Right lobe of liver (tissue), 6 donors: ENCODE results near the gene RALGAPA2. TPM values are rescaled to one million over a fixed set of nuclear protein-coding genes. Genes with fewer than 3 reads are reported as not detected.

Experiments used
- ATAC-seq, 4 donors: fragments of 200-7000 bp; cut with Tn5 transposase; one replicate each; pipeline ENCODE4 v1.9.1; 2020; ENCODE audit warnings: mild to moderate bottlenecking in 4 of 4, moderate library complexity in 4 of 4
- DNase-seq, 3 donors: peaks; one replicate each; pipeline ENCODE4 v3.0.0-alpha.2; 2020
- H3K27ac ChIP-seq, 3 donors: fragments of 200-600 bp; one replicate each; pipeline ENCODE4 v1.8.0; 2022
- H3K27me3 ChIP-seq, 2 donors: fragments of 200-600 bp; one replicate each; pipeline ENCODE4 v1.8.0; 2022
- H3K36me3 ChIP-seq, 4 donors: fragments of 200-600 bp; sonication (generic) in 1 of 4; one replicate each; pipeline versions ENCODE4 v1.5.1 to v1.8.0; 2017 to 2022; ENCODE audit warnings: control low read depth in 1 of 4
- H3K4me1 ChIP-seq, 4 donors: fragments of 200-600 bp; sonication (generic) in 1 of 4; one replicate each; pipeline versions ENCODE4 v1.5.1 to v1.8.0; 2017 to 2022; ENCODE audit warnings: control low read depth in 1 of 4
- H3K4me3 ChIP-seq, 3 donors: fragments of 200-600 bp; one replicate each; pipeline ENCODE4 v1.8.0; 2022
- H3K9me3 ChIP-seq, 4 donors: fragments of 200-600 bp; sonication (generic) in 1 of 4; one replicate each; pipeline versions ENCODE4 v1.5.1 to v1.8.0; 2017 to 2022; ENCODE audit warnings: control low read depth in 1 of 4
- POLR2A ChIP-seq: fragments of 450-650 bp; IDR thresholded peaks from one replicate; pipeline ENCODE4 v1.6.1; 2017; ENCODE audit warnings: antibody characterized with exemption, mild to moderate bottlenecking
- WGBS: methylation state at CpG from one replicate; pipeline ENCODE4 v1.1.6; 2018; ENCODE audit warnings: low coverage, low lambda C conversion rate; ENCODE audit not compliant: insufficient coverage; ENCODE audit errors: missing lambda C conversion rate; 5-methylcytosine and 5-hydroxymethylcytosine counted together
- intact Hi-C, 2 donors: fragments of 100-400 bp; cut with DNase I; formaldehyde crosslinking; loops; one replicate each; pipeline versions ENCODE4 v1.11.2 to v1.14.1; 2022
- total RNA-seq, 6 experiments: library from RNA; depleted of rRNA in 2 of 6; stranded (reverse); fragments of >200 nt in 2 of 6; fragmentation: NEBNext Ultra II Directional in 3 of 6; extraction: Animal tissue kit (Norgen Biotek cat#: 25700) in 3 of 6; gene quantifications; one replicate each; pipeline versions ENCODE4 v1.1.0 to v1.2.4, GENCODE V29; 2016 to 2023
- TF ChIP-seq, protein P1 (sequence below), 4 donors: fragments of 200-600 bp in 3 of 4; fragments of 450-650 bp in 1 of 4; IDR thresholded peaks; one replicate each; pipeline versions ENCODE4 v1.5.1 to v1.8.0; 2016 to 2022; ENCODE audit warnings: antibody characterized with exemption in 4 of 4, mild to moderate bottlenecking in 2 of 4
- donor health status: DM: no; HTN: yes; CAD: no.
- donor health status: DM: no; HTN: no; CAD: no.
- donor health status: DM: no; HTN: no; CAD: no.
- donor health status: DM: no; HTN: yes; CAD: no.
- donor health status: DM: no; HTN: yes; CAD: no.

Gene RALGAPA2
- total RNA-seq, 6 experiments from 2014 or later, result 38.3 to 76.7 (median 62.7) TPM

DNA sequence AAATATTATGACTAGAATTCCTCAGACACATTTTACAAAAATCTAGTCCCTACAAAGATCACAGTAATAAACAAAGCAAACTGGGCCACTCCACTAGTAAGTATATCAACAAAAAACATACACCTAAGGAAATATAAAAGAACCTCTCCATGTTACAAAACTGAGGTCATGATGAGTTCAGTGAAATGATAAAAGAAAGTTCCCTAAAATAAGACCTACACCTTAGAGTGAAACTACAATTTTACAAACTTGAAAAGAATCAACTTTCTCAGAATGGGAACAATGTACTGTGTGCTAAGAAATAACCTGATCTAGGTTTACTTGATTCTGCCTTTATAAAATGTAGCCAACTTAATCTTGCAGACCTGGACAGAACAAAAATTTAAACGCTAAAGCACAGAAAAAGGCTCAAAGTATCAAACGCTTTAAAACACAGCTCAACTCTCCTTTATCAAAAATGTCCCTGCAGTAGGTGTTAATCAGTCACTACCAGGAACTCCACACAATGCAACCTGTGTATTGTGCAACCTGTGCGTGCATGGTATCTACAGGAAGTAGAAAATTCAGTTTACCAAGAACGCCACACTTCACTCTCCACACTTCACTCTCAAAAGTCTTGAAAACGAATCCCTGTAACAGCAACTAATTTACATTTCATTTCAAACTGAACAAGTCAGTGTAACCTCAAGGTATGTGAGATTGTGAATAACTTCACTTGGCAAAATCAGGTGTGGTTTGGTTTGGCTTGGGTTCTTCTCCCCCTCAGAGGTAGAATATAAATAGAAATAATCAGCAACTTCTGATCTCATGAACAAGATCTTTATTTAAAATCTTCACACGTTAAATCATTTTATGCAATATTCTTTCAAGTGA lies 1.8 kb downstream of the RALGAPA2 start:
- no peaks in the 10 kb centered on the region for H3K9me3 ChIP-seq
- TF ChIP-seq, protein P1, sequence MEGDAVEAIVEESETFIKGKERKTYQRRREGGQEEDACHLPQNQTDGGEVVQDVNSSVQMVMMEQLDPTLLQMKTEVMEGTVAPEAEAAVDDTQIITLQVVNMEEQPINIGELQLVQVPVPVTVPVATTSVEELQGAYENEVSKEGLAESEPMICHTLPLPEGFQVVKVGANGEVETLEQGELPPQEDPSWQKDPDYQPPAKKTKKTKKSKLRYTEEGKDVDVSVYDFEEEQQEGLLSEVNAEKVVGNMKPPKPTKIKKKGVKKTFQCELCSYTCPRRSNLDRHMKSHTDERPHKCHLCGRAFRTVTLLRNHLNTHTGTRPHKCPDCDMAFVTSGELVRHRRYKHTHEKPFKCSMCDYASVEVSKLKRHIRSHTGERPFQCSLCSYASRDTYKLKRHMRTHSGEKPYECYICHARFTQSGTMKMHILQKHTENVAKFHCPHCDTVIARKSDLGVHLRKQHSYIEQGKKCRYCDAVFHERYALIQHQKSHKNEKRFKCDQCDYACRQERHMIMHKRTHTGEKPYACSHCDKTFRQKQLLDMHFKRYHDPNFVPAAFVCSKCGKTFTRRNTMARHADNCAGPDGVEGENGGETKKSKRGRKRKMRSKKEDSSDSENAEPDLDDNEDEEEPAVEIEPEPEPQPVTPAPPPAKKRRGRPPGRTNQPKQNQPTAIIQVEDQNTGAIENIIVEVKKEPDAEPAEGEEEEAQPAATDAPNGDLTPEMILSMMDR (IDR thresholded peaks at IDR 0.05), result peak in 1 of 4 donors; percentile 9
- TF ChIP-seq POLR2A, result peak; percentile 60
- peak; percentile 43 to 78 (median 59) for DNase-seq
- intact Hi-C loops, result no loop called here
- peak; percentile 14 to 49 (median 30) for ATAC-seq
- H3K27me3 ChIP-seq, result no peaks in the 10 kb centered on the region
- peak overlapping the region; percentile 81 to 85 (median 81) for H3K4me3 ChIP-seq
- WGBS, result 9% methylated on average over 6 of the region's 6 CpGs
- H3K36me3 ChIP-seq, result no peaks in the 10 kb centered on the region
- H3K27ac ChIP-seq, result peak overlapping the region; percentile 81 to 90 (median 90)
- peaks cover 0 to 38% (median 10%) of the 10 kb centered on the region in 4 donors for H3K4me1 ChIP-seq

DNA sequence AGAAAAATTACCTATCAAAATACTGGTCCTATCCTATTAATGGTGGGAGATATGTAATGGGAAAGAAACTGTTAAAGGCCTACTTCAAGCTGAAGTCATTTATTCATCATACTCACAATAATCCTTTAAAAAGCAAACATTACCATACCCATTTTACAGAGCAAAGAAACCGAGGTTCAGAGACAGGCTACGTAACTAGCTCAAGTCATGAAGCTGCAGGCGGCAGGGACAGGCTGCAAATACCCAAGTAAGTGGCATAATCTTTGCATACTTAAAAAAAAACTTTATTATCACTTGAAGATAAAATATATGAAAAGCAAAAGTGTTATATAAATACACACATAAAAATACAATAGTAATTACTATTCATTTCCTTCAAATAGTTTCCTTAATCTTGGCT lies 2.6 kb downstream of the RALGAPA2 start:
- H3K4me1 ChIP-seq, result peaks cover 0 to 38% (median 13%) of the 10 kb centered on the region in 4 donors
- peak overlapping the region; percentile 4 to 85 (median 81) for H3K4me3 ChIP-seq
- H3K9me3 ChIP-seq, result no peaks in the 10 kb centered on the region
- WGBS, result 30% methylated on average over 3 of the region's 3 CpGs
- no peaks in the 10 kb centered on the region for H3K27me3 ChIP-seq
- peak overlapping the region; percentile 81 to 90 (median 90) for H3K27ac ChIP-seq
- DNase-seq (no peak), ATAC-seq (no peak)
- intact Hi-C loops, result no loop called here
- H3K36me3 ChIP-seq, result no peaks in the 10 kb centered on the region
- TF ChIP-seq, protein P1 (IDR thresholded peaks at IDR 0.05), result no peak
- TF ChIP-seq POLR2A, result no peak

DNA sequence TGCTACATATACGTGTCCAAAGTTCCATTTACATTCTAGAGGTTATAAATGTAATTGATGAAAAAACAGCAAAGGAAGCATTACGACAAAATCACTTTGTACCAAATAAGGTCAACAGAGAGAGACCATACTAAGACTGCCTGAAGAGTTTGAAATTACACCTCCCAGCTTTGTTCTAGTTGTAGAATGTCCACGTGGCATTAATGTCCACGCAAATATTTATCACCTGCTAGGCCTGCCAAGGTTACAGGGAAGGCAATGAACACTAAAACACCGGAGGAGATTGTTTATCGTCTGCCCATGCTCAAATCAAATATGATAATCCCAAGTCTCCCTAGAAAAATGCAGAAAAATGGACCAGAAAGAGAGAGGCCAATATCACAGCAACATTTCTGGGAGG lies 6.2 kb downstream of the RALGAPA2 start:
- WGBS, result 23% methylated on average over 6 of the region's 6 CpGs
- Histone ChIP-seq H3K4me1 (peaks cover 0 to 37% (median 14%) of the 10 kb centered on the region in 4 donors), H3K27me3 (no peaks in the 10 kb centered on the region), H3K36me3 (no peaks in the 10 kb centered on the region), H3K9me3 (no peaks in the 10 kb centered on the region), H3K4me3 (no peak overlapping the region), H3K27ac (peak overlapping the region in 2 of 3 donors; percentile 34 to 38)
- DNase-seq (no peak), ATAC-seq (peak; percentile 36 to 80 (median 66))
- intact Hi-C loops, result no loop called here
- TF ChIP-seq, protein P1 (IDR thresholded peaks at IDR 0.05), result no peak

DNA sequence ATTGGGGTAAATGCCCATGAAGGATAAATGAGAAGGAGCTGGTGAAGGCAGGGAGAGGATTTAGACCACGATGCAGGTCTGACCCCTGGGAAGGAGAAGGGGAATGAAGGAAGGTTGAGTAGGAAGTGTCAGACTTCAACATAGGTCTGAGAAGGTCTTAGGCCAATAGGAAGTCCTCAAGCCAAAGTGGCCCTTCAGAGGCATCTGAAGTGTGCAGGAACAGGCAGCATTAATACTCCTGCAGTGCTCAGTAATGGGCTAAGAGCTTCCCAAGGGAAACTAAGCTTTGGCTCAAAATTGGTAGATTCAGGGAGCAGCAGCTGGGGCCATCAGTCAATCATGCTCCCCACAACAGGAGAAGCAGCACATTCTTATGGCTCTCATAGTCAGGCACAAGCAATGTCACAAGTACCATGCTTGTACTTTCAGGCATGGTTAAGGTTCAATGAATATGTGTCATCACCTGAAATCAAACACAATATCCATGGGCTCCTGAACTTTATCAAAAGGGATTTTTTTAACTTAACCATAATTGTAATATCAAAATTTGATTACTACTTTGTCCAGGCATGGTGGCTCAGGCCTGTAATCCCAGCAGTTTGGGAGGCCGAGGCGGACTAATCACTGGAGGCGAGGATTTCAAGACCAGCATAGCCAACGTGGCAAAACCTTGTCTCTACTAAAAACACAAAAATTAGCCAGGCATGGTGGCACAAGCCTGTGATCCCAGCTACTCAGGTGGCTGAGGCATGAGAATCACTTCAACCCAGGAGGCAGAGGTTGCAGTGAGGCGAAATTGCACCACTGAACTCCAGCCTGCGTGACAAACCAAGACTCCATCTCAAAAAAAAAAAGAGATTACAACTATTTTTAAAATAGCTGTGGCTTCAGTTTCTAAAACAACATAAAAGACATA lies 9.9 kb downstream of the RALGAPA2 start:
- intact Hi-C loops, result no loop called here
- no peak for TF ChIP-seq POLR2A
- TF ChIP-seq, protein P1 (IDR thresholded peaks at IDR 0.05), result no peak
- no peaks in the 10 kb centered on the region for H3K36me3 ChIP-seq
- no peaks in the 10 kb centered on the region for H3K9me3 ChIP-seq
- no peak overlapping the region for H3K27ac ChIP-seq
- no peak overlapping the region for H3K4me3 ChIP-seq
- H3K4me1 ChIP-seq, result peaks cover 0 to 44% (median 18%) of the 10 kb centered on the region in 4 donors
- no peak for ATAC-seq
- no peak for DNase-seq
- 67% methylated on average over 4 of the region's 7 CpGs for WGBS
- H3K27me3 ChIP-seq, result no peaks in the 10 kb centered on the region
